ENCODE results near the gene SFXN2.

Gene SFXN2

DNA sequence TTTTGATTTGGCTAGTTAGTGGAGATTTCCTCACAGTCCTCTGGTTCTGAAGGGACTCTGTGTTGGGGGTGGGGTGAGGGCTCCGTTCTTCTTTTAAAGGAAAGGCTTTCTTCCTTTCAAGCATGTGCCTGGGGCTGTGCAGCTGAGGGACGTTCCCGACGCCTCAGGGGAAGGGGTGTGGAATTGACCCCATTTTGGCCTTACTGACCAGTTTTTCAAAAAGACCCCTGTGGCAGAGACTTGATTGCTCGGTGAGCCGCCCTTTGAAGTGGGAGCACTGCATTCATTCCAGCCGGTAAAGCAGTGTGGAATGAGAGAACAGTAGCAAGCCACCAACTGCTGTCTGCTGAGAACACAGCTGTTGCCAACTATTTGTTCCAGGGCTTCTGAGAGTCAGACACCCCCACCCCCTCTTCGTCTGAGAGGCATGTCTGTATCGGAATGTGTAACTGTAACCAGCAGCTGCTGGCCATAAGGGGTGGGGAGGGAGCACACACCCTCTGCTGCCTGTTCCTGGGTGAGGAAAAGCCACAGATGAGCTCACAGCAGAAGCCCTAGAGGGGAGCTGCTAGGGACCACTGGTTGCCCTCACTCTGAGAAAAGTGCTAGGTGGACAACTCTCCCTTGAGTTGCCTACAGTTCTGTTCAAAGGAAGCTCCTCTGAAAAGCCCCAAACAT lies 62.5 kb downstream of the SFXN2 start:
- DNase-seq (ENCODE audit: low spot score) = peak; percentile 47

DNA sequence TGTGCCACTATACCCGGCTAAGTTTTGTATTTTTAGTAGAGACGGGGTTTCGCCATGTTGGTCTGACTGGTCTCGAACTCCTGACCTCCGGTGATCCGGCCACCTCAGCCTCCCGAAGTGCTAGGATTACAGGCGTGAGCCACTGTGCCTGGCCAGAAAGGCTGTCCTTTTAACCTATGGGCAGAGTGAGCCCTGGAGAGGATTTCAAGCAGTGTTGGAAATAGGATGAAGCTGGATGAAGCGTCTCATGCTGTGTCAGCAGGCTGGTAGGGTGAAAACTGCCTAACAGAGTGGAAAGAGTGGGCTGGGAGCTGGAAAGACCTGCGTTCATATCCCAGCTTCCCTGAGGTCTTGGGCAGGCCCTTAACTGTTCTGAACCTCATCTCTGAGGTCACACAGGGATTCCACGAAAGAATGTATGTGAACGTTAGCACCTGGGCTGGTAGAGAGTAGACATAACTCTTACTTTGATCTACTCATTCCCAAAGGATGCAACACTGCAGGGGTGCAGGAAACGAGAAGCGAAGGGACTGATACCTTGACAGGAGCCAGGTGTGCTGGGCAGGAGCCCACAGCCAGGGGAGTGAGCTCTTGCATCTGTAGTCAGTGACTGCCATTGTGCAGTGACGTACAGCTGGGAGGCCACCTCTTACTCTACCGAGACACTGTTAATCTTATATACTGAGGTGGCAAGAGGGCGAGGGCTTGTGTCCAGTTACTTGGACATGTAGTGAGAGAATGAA lies 63.4 kb downstream of the SFXN2 start:
- DNase-seq (ENCODE audit: low spot score) = no peak

DNA sequence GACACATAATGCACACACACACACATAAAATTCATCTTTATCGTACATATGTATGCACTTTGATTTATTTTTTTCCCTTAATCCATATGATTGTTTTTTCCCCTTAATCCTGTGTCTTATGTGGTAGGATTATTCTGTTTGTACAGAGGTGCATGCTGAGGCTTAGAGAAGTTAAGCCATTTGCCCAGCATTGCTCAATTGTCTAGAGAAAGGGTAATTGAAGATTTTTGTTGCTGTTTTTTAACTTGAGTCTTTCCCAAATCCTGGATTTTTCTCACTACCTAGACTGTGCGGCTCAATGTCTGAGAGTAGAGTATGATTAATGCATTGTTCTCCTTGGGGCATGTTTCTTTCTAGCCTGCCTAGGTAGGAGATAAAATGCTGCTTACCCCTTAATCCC lies 64.3 kb downstream of the SFXN2 start:
- DNase-seq (ENCODE audit: low spot score) = no peak

DNA sequence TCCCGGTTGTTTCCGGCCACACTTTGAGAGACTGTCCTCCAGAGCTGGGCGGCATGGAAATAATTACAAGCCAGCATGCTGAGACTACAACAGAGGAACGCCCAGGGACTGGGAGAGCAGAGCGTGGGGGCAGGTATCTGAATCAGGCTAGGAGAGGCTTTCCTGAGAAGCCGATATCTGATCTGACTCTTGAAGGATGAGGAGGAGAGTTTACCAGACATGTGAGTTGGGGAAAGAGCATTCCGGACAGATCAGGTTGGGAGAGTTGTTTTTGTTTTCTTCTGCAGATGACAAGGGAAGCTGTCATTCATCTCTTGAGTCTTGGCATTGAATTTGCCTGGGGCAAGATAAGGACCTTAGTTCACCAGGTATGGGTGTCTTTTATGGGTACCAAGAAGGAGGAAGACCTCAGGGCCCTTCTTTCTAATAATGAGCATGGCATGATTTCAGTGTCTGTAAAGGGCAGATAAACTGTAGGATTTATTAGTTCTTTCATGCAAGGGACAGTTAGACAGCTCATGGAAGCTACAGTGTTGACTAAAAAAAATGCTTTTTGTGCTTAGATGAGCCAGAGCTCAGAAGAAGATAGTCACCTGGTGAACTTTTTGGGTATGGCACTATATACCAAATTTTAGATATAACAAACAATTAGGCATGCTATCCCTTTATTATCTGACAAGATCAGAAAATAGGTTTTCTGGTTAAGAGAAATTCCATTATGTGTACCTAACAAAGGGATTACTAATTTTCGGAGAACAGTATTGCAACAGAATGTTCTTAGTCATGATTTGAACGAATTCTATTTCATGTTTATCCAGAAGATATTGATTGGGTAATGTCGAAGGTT lies 65.5 kb downstream of the SFXN2 start:
- DNase-seq (ENCODE audit: low spot score) = no peak

DNA sequence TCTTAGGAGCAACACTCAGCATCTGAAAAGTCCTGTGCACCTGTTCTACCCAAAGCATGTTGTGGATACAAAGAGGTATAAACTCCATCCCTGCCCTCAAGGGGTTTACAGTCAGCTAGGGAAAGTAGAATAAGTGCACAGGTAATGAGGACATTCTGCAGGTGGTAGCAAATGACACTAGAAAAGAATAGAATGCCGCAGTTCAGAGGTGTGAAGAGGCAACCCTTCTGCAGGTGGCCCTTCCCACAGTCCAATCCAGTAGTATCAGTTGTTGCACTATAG lies 66.0 kb downstream of the SFXN2 start:
- DNase-seq (ENCODE audit: low spot score) = no peak

DNA sequence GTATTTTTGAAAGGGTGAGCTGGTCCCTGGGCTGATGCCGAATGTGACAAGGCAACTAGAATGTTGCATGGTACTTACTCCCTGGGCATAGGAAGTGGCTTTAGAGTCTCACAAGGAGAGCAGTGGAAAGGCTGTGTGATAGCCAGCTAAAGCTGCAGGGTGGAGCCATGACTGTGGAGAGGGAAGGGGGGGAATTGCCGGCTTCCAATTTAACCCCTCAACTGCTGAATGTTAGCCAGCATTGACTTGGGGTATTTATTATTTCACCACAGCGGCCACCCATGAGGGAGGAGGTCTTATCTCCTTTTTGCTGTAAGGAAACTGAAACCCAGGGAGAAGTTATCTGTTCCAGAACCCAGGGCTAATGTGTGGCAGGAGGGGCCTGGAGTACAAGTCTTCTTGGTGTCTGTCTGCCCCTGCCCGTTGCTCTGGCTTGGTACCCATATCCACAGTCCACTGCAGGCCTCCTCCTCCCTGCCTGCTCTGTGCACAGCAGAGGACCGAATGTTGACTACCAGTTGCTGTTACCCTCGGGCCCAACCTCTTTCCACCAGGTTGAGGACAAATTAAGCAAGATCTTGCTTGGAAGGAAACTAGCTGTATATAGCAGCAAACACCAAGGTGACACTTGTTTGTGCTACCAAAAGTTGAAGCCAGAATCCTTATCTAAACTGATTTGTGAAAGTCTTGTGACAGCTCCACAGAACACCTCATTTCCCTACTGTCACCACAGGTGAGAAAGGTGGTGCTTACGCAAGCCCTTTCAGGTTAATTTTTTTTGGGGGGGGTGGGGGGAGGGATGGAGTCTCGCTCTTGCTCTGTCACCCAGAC lies 66.9 kb downstream of the SFXN2 start:
- no peak for DNase-seq (ENCODE audit: low spot score)

DNA sequence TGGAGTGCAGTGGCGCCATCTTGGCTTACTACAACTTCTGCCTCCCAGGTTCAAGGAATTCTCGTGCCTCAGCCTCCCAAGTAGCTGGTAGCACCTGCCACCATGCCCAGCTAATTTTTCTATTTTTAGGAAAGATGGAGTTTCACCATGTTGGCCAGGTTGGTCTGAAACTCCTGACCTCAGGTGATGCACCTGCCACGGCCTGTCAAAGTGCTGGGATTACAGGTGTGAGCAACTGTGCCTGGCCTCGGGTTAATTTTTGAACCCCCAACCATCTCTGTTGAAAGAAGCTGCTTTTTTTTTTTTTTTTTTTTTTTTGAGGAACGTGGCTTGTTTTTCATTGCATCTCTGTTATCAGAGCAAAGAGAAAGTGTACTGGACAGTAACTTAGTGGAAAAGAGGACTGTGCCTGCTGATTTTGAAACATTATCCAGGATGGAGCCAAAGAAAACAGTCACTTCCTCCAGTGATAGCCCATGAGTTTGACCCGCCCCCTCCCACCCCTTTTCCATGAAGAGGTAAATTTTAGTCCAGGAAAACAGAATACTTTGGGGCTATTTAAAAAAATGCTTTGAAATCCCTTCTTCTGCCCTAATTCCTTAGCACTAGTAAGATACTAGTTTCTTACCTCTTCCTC lies 67.6 kb downstream of the SFXN2 start:
- DNase-seq (ENCODE audit: low spot score) = no peak

DNA sequence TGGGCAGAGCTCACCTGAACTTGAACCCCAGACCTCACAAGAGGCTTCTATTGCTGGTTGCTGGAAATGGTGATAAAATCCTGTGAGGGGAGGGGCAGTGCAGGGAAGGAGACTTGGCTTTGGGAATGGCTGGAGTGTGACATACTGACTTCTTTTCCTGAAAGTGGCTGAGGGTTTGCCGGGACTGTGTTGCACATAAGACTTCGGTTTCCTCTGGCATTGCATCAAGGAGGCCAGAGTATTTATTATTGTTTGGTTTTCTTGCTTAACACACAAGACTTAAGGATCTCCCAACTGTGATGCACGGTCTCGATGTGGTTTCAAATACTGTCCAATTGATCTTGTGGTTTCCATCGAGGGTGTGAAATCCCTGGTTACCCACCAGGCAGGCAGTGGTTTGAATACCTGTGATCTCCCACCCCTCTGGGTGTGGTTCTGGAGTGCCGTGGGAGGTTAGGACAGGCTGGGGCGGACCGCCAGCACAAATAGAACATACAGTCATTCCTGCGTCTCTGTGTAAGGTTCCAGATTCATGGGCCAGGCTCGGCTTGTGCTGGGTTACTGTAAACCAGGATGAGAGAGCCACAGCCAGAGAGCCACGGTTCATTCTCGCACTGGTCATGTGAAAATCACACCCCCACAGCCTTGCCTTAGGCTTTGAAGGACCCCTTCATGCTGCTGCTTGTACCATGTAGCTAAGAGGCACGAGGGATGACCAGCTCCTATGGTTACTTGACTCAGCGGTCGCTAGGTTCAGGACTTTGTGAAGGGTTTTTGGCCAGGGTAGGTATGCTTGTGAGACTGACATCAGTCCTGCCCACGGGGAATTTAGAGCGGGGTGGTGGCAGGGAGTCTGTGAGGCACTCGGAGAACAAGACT lies 68.5 kb downstream of the SFXN2 start:
- DNase-seq (ENCODE audit: low spot score) = no peak

DNA sequence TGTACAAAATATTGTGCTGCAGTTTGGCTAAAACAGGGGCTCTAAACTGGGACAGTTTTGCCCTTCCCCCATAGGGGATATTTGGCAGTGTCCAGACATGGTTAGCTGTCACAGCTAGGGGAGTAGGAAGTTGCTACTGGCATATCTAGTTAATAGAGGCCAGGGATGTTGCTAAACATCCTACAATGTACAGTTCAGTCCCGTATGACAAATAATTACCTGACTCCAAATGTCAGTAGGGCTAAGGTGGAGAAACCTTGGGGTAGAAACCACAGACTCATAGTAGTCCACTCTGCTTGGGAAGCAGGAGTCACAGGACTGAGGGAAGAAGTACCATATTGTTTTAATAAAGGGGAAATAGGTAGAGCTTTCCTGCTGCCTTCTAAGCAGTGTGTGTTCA lies 69.1 kb downstream of the SFXN2 start:
- DNase-seq (ENCODE audit: low spot score) = no peak

DNA sequence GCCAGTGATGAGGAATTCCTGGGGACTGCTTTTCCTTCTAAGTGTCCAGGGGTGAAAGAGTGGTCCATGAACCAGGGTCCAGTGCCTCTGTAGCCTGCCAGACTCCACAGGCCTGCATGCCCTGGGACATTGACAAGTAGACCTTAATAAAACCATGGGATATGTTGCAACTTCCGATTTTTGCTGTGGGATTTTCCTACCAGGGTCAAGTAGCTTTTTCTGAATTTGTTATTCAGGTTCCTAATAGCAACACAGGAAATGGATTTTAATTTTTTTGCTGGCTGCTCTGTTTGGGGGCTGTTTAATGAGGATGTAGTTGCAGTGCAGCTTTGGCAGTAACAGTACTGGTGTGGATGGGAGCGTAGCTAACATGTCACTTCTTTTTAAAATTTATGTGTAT lies 71.4 kb downstream of the SFXN2 start:
- DNase-seq (ENCODE audit: low spot score) = no peak

DNA sequence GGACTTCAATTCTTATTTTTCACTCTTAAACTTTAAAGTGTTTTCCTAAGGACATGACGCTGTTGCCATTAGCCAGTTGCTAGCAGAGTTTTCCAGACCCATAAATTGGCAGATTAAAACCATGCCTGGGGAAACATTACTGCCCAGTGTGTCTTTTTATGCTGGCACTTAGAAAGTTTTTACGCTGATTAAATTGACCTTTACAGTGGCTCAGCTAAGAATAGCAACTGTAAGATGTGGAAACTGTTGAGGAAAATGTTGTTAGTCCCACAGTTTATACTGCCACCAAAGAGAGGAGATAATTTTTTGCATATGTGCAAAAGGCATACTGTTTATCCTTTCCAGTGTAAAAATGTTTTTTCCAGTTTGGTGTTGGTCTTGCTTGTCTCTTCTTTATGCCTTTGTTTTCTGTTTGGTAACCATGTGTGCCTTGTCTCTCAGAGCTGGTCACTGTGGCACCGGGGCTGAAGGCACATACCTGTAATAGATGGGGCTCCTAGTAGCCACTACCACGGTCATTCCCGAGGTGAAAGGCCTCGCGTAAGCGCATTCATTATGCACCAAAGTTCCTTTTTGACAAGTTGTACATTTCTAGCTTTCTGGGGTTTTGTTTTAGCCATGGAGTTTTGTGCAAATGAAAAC lies 77.4 kb downstream of the SFXN2 start:
- DNase-seq (ENCODE audit: low spot score) = no peak
